Tibial nerve (tissue), 4 donors: ENCODE data around the gene CAMK2B. TPM values are rescaled to one million over a fixed set of nuclear protein-coding genes. Genes with fewer than 3 reads are reported as not detected.

Experiments used
- DNase-seq, 2 donors: peaks; one replicate each; pipeline ENCODE4 v3.0.0-alpha.2; 2019; ENCODE audit warnings: low spot score in 2 of 2
- H3K27ac ChIP-seq, 4 donors: fragments of 200-600 bp; sonication (generic) in 3 of 4; one replicate each; pipeline ENCODE4 v1.5.1; 2017 to 2019; ENCODE audit warnings: mild to moderate bottlenecking in 1 of 4
- H3K27me3 ChIP-seq, 2 donors: fragments of 200-600 bp; sonication (generic) in 1 of 2; one replicate each; pipeline versions ENCODE4 v1.5.1 to v1.6.0; 2017 to 2019
- H3K36me3 ChIP-seq, 3 donors: fragments of 200-600 bp; sonication (generic); one replicate each; pipeline ENCODE4 v1.5.1; 2018 to 2019
- H3K4me1 ChIP-seq, 4 donors: fragments of 200-600 bp; sonication (generic) in 3 of 4; one replicate each; pipeline ENCODE4 v1.5.1; 2017 to 2019
- H3K4me3 ChIP-seq, 4 donors: fragments of 200-600 bp; sonication (generic) in 3 of 4; one replicate each; pipeline ENCODE4 v1.5.1; 2017 to 2019; ENCODE audit warnings: mild to moderate bottlenecking in 1 of 4, moderate library complexity in 1 of 4
- H3K9me3 ChIP-seq, 4 donors: fragments of 200-600 bp; sonication (generic) in 3 of 4; one replicate each; pipeline ENCODE4 v1.5.1; 2017 to 2019
- CTCF ChIP-seq, 5 experiments: fragments of 200-600 bp in 3 of 5; fragments of 450-650 bp in 2 of 5; sonication (generic) in 3 of 5; IDR thresholded peaks; one replicate each; pipeline ENCODE4 v1.5.1; 2016 to 2019; ENCODE audit warnings: antibody characterized with exemption in 5 of 5, mild to moderate bottlenecking in 3 of 5, moderate library complexity in 2 of 5
- EP300 ChIP-seq, 2 donors: sonication (generic); formaldehyde crosslinking; IDR thresholded peaks; one replicate each; pipeline ENCODE4 v1.6.1; 2017; ENCODE audit warnings: antibody characterized with exemption in 2 of 2, mild to moderate bottlenecking in 1 of 2
- POLR2A ChIP-seq, 2 donors: fragments of 450-650 bp; IDR thresholded peaks; one replicate each; pipeline ENCODE4 v1.6.1; 2017; ENCODE audit warnings: antibody characterized with exemption in 2 of 2, mild to moderate bottlenecking in 2 of 2, moderate library complexity in 2 of 2
- WGBS, 2 donors: methylation state at CpG; one replicate each; pipeline ENCODE4 v1.1.5; 2018; 5-methylcytosine and 5-hydroxymethylcytosine counted together
- total RNA-seq, 4 donors: library from RNA; depleted of rRNA; stranded (reverse); fragments of >200 nt; gene quantifications; one replicate each; pipeline ENCODE4 v1.1.0, GENCODE V29; 2016

CAMK2B gene
- total RNA-seq, 4 donors from 2014 or later = 9.0 to 14.7 (median 10.9) TPM

DNA sequence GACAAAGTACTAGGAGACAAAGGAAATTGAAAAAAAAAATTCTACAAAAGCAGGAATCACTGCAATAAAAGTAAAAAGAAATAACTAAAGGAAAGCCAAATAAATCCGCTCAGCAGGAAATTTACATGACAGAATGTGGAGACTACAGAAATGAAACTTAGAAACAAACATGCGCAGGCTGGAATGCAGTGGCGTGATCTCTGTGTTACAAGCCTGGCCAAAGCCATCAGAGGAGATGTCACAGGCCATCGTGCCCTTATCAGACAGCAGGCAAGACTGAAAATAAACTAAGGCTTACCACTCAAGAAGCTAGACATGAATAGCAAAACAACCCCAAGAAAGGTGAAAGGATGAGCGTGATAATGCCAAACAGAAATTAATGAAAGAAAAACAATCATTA, 6.3 kb upstream of the CAMK2B start:
- peaks cover 0 to 2% of the 10 kb centered on the region in 2 donors for H3K27me3 ChIP-seq
- WGBS, 2 donors = 75 to 76% methylated on average over 5 of the region's 5 CpGs
- H3K36me3 ChIP-seq = no peaks in the 10 kb centered on the region
- H3K27ac ChIP-seq = no peak overlapping the region
- TF ChIP-seq CTCF (IDR thresholded peaks at IDR 0.05) = no peak
- no peak for DNase-seq
- H3K4me3 ChIP-seq = no peak overlapping the region
- H3K9me3 ChIP-seq = peaks cover 0 to 9% (median 0%) of the 10 kb centered on the region in 4 donors
- H3K4me1 ChIP-seq = peaks cover 0 to 14% (median 0%) of the 10 kb centered on the region in 4 donors

- Histone ChIP-seq H3K27me3 (peaks cover 0 to 13% of the 10 kb centered on the region in 2 donors), H3K9me3 (no peaks in the 10 kb centered on the region), H3K36me3 (no peaks in the 10 kb centered on the region), H3K4me1 (peaks cover 0 to 23% (median 0%) of the 10 kb centered on the region in 4 donors), H3K4me3 (no peak overlapping the region), H3K27ac (no peak overlapping the region)
- 77 to 80% methylated on average over 6 of the region's 6 CpGs for WGBS, 2 donors
- DNase-seq = no peak
- TF ChIP-seq POLR2A (IDR thresholded peaks at IDR 0.05) (no peak), EP300 (IDR thresholded peaks at IDR 0.05) (no peak), CTCF (IDR thresholded peaks at IDR 0.05) (no peak)
Measured at GRCh38 chr7:44330331-44330730, 4.9 kb upstream of the CAMK2B start.

GRCh38 chr7:44329888-44330287, 4.5 kb upstream of the CAMK2B start:
- TF ChIP-seq CTCF (IDR thresholded peaks at IDR 0.05) (no peak), POLR2A (IDR thresholded peaks at IDR 0.05) (no peak), EP300 (IDR thresholded peaks at IDR 0.05) (no peak)
- DNase-seq = no peak
- WGBS, 2 donors = 92% methylated on average over 2 to 3 of the region's 3 CpGs
- H3K9me3 ChIP-seq = no peaks in the 10 kb centered on the region
- H3K4me3 ChIP-seq = no peak overlapping the region
- H3K4me1 ChIP-seq = peaks cover 0 to 23% (median 0%) of the 10 kb centered on the region in 4 donors
- no peak overlapping the region for H3K27ac ChIP-seq
- no peaks in the 10 kb centered on the region for H3K36me3 ChIP-seq
- peaks cover 0 to 13% of the 10 kb centered on the region in 2 donors for H3K27me3 ChIP-seq

- 84 to 89% methylated on average over 2 of the region's 2 CpGs for WGBS, 2 donors
- peaks cover 0 to 20% of the 10 kb centered on the region in 2 donors for H3K27me3 ChIP-seq
- H3K9me3 ChIP-seq = no peaks in the 10 kb centered on the region
- H3K4me3 ChIP-seq = no peak overlapping the region
- H3K27ac ChIP-seq = no peak overlapping the region
- H3K36me3 ChIP-seq = no peaks in the 10 kb centered on the region
- no peak for DNase-seq
- TF ChIP-seq EP300 (IDR thresholded peaks at IDR 0.05) (no peak), POLR2A (IDR thresholded peaks at IDR 0.05) (no peak), CTCF (IDR thresholded peaks at IDR 0.05) (no peak)
- H3K4me1 ChIP-seq = peaks cover 0 to 25% (median 0%) of the 10 kb centered on the region in 4 donors
Measured at GRCh38 chr7:44329081-44329480, 3.7 kb upstream of the CAMK2B start.

DNA sequence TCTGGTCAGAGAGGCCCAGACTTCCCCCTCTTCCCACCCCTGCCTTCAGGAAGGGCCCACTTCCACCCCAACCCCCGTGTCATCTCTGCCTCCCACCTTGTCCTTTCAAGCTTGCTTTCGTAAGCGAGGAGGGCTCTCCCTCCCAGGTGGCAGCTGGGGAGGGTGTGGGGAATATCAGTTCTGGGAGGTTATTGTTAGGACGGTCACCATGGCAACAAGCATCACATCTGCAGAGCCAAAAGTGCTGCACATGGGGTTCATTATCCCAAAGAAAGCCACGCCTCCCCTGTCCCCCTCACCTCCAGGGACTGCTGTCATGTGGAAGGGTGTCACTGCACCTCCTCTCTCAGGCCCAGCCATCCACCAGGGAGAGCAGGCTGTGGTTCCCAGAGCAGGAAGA, 2.6 kb upstream of the CAMK2B start:
- H3K9me3 ChIP-seq = no peaks in the 10 kb centered on the region
- H3K27ac ChIP-seq = no peak overlapping the region
- peaks cover 0 to 29% of the 10 kb centered on the region in 2 donors for H3K27me3 ChIP-seq
- no peak for DNase-seq
- H3K4me3 ChIP-seq = no peak overlapping the region
- H3K36me3 ChIP-seq = no peaks in the 10 kb centered on the region
- peaks cover 0 to 15% (median 0%) of the 10 kb centered on the region in 4 donors for H3K4me1 ChIP-seq
- 84 to 85% methylated on average over 5 of the region's 5 CpGs for WGBS, 2 donors
- TF ChIP-seq EP300 (IDR thresholded peaks at IDR 0.05) = no peak
- TF ChIP-seq CTCF (IDR thresholded peaks at IDR 0.05) = no peak
- TF ChIP-seq POLR2A (IDR thresholded peaks at IDR 0.05) = no peak
